A549 (cell line): Measurements from ENCODE around the gene KIF5A. TPM values are rescaled to one million over a fixed set of nuclear protein-coding genes. Genes with fewer than 3 reads are reported as not detected.

ENCODE experiments used
- ATAC-seq, 2 experiments: fragments of 200-7000 bp in 1 of 2; fragments of >200 bp in 1 of 2; cut with Nextera tagmentation in 1 of 2; cut with Tn5 transposase in 1 of 2; 3 replicates each; pipeline versions ENCODE4 v1.8.0 to v1.9.1; 2018 to 2020; ENCODE audit warnings: mild to moderate bottlenecking in 1 of 2, moderate library complexity in 1 of 2
- CTCF ChIA-PET: fragments of 300-600 bp; sonication (Branson Sonifier 250); formaldehyde crosslinking; extraction: SDS; loops from one replicate; lab custom pipeline; 2021; ENCODE audit warnings: antibody characterized with exemption, inconsistent platforms; lab: Yijun Ruan, JAX
- POLR2A ChIA-PET: fragments of 350-600 bp; formaldehyde crosslinking; extraction: SDS; loops from one replicate; lab custom pipeline; 2021; ENCODE audit warnings: antibody characterized with exemption, inconsistent platforms; lab: Yijun Ruan, JAX
- DNase-seq, 2 experiments: peaks; one replicate each; pipeline versions ENCODE4 v3.0.0 to v3.0.0-alpha.2; 2011 to 2016; ENCODE audit warnings: low read depth in 1 of 2, low spot score in 1 of 2
- FAIRE-seq: peaks from 2 replicates; lab custom pipeline; 2011; peaks lifted over from hg19 to GRCh38; lab: Jason Lieb, UNC
- H3K27ac ChIP-seq, 2 experiments: fragments of >200 bp; sonication (Bioruptor Twin); formaldehyde crosslinking; 3 replicates each; pipeline ENCODE4 v1.5.1; 2016 to 2017
- H3K4me1 ChIP-seq: fragments of >200 bp; sonication (Bioruptor Twin); formaldehyde crosslinking; 3 replicates; pipeline ENCODE4 v1.6.1; 2016
- H3K4me2 ChIP-seq: fragments of >200 bp; sonication (Bioruptor Twin); formaldehyde crosslinking; 3 replicates; pipeline ENCODE4 v1.6.1; 2016
- H3K4me3 ChIP-seq: fragments of >200 bp; sonication (Bioruptor Twin); formaldehyde crosslinking; 3 replicates; pipeline ENCODE4 v1.5.1; 2016
- H3K9me3 ChIP-seq: fragments of >200 bp; sonication (Bioruptor Twin); formaldehyde crosslinking; 3 replicates; pipeline ENCODE4 v1.6.1; 2016
- CBX2 ChIP-seq: fragments of 200-600 bp; sonication (generic); IDR thresholded peaks from 2 replicates; pipeline ENCODE4 v1.6.1; 2016; ENCODE audit warnings: low read depth, mild to moderate bottlenecking, borderline replicate concordance
- CEBPB ChIP-seq, 2 experiments: fragments of >200 bp in 1 of 2; sonication (Bioruptor Twin) in 1 of 2; formaldehyde crosslinking in 1 of 2; IDR thresholded peaks; 2 replicates each; pipeline ENCODE4 v1.6.1; 2012 to 2016
- CHD4 ChIP-seq: fragments of 200-600 bp; sonication (generic); IDR thresholded peaks from 2 replicates; pipeline ENCODE4 v1.6.1; 2016; ENCODE audit warnings: antibody characterized with exemption, mild to moderate bottlenecking, borderline replicate concordance
- EHF ChIP-seq: fragments of 250-450 bp; sonication (Bioruptor Pico); IDR thresholded peaks from 2 replicates; pipeline ENCODE4 v1.5.0; 2020; ENCODE audit warnings: mild to moderate bottlenecking
- EP300 ChIP-seq, 2 experiments: fragments of >200 bp; sonication (Bioruptor Twin); formaldehyde crosslinking; IDR thresholded peaks; 2 replicates in 1 of 2; 3 replicates in 1 of 2; pipeline ENCODE4 v1.6.1; 2016 to 2017
- GATA3 ChIP-seq: IDR thresholded peaks from 2 replicates; pipeline ENCODE4 v1.6.1; 2012; ENCODE audit warnings: borderline replicate concordance
- HOXA7 ChIP-seq: fragments of 250-450 bp; sonication (Bioruptor Pico); IDR thresholded peaks from 2 replicates; pipeline ENCODE4 v1.5.0; 2020; ENCODE audit warnings: mild to moderate bottlenecking, moderate library complexity
- JUN ChIP-seq, 2 experiments: fragments of >200 bp; sonication (Bioruptor Twin); formaldehyde crosslinking; IDR thresholded peaks; 2 replicates in 1 of 2; 3 replicates in 1 of 2; pipeline ENCODE4 v1.6.1; 2016 to 2017
- KDM1A ChIP-seq: fragments of 200-600 bp; sonication (generic); IDR thresholded peaks from 2 replicates; pipeline ENCODE4 v1.6.1; 2016; ENCODE audit warnings: low read depth, mild to moderate bottlenecking
- MAFK ChIP-seq: fragments of 450-650 bp; IDR thresholded peaks from 2 replicates; pipeline ENCODE4 v1.6.1; 2014; ENCODE audit not compliant: partially characterized antibody
- MYC ChIP-seq: IDR thresholded peaks from 2 replicates; pipeline ENCODE4 v1.6.1; 2012; ENCODE audit warnings: mild to moderate bottlenecking, inconsistent platforms, low read length, improper control_type of control experiment, borderline replicate concordance
- NPAS2 ChIP-seq: fragments of 250-450 bp; sonication (Bioruptor Pico); IDR thresholded peaks from 2 replicates; pipeline ENCODE4 v1.8.0; 2022; ENCODE audit warnings: mild to moderate bottlenecking, moderate library complexity, borderline replicate concordance
- NR3C1 ChIP-seq: fragments of >200 bp; sonication (Bioruptor Twin); formaldehyde crosslinking; IDR thresholded peaks from 3 replicates; pipeline ENCODE4 v1.6.1; 2017
- POLR2A ChIP-seq: IDR thresholded peaks from 2 replicates; pipeline ENCODE4 v1.6.1; 2012; ENCODE audit warnings: mild to moderate bottlenecking, low read length
- POLR2AphosphoS2 ChIP-seq: conservative IDR thresholded peaks from 2 replicates; pipeline ENCODE4 v1.6.1; 2012; ENCODE audit warnings: low read length, improper control_type of control experiment, inconsistent platforms
- RAD21 ChIP-seq, 2 experiments: fragments of >200 bp in 1 of 2; sonication (Bioruptor Twin) in 1 of 2; formaldehyde crosslinking in 1 of 2; IDR thresholded peaks in 1 of 2; conservative IDR thresholded peaks in 1 of 2; 2 replicates in 1 of 2; 3 replicates in 1 of 2; pipeline ENCODE4 v1.6.1; 2012 to 2018; ENCODE audit warnings: inconsistent platforms in 1 of 2
- RARB ChIP-seq: fragments of 250-450 bp; sonication (Bioruptor Pico); IDR thresholded peaks from 2 replicates; pipeline ENCODE4 v1.8.0; 2021; ENCODE audit warnings: mild to moderate bottlenecking, moderate library complexity
- RCOR1 ChIP-seq: fragments of 150-350 bp; IDR thresholded peaks from 2 replicates; pipeline ENCODE4 v1.6.1; 2014; ENCODE audit warnings: antibody characterized with exemption, low read length, low read depth
- RFX5 ChIP-seq: fragments of 450-650 bp; IDR thresholded peaks from 2 replicates; pipeline ENCODE4 v1.7.1; 2014; ENCODE audit warnings: antibody characterized with exemption, mild to moderate bottlenecking, moderate library complexity
- RNF2 ChIP-seq: fragments of 200-600 bp; sonication (generic); IDR thresholded peaks from 2 replicates; pipeline ENCODE4 v1.6.1; 2016; ENCODE audit warnings: low read depth, mild to moderate bottlenecking, antibody characterized with exemption, moderate library complexity, borderline replicate concordance
- SMC3 ChIP-seq: fragments of >200 bp; sonication (Bioruptor Twin); formaldehyde crosslinking; IDR thresholded peaks from 3 replicates; pipeline ENCODE4 v1.6.1; 2018; ENCODE audit warnings: inconsistent platforms
- TFCP2L1 ChIP-seq: fragments of 250-450 bp; sonication (Bioruptor Pico); IDR thresholded peaks from 2 replicates; pipeline ENCODE4 v1.5.0; 2021; ENCODE audit warnings: mild to moderate bottlenecking
- ZNF302 ChIP-seq: fragments of 250-450 bp; sonication (Bioruptor Pico); IDR thresholded peaks from 2 replicates; pipeline ENCODE4 v1.9.0; 2021; ENCODE audit warnings: inconsistent platforms, mild to moderate bottlenecking, moderate library complexity
- ZSCAN20 ChIP-seq: fragments of 250-450 bp; sonication (Bioruptor Pico); IDR thresholded peaks from 2 replicates; pipeline ENCODE4 v1.8.0; 2022; ENCODE audit warnings: mild to moderate bottlenecking, moderate library complexity
- WGBS: methylation state at CpG from one replicate; pipeline ENCODE4 v1.1.6; 2017; ENCODE audit errors: missing lambda C conversion rate; 5-methylcytosine and 5-hydroxymethylcytosine counted together
- polyA plus RNA-seq, 4 experiments: library from polyadenylated mRNA; depleted of rRNA in 3 of 4; stranded (reverse); fragments of >200 nt; fragmentation: RNase III in 1 of 4; extraction: RNeasy Plus Mini Kit Qiagen cat#74134 plus additional on column Dnase treatment in 1 of 4; gene quantifications; 2 replicates in 3 of 4; 3 replicates in 1 of 4; pipeline ENCODE4 v1.2.3, GENCODE V29; 2011 to 2017
- TF ChIP-seq, protein P1 (sequence below): IDR thresholded peaks from 2 replicates; pipeline ENCODE4 v1.6.1; 2012; ENCODE audit warnings: low read depth, borderline replicate concordance
- TF ChIP-seq, protein P2 (sequence below): IDR thresholded peaks from 2 replicates; pipeline ENCODE4 v1.6.1; 2012

The KIF5A gene
- polyA plus RNA-seq, 2 of the 4 experiments (the other 2 are of a cell fraction) = 0.61 to 0.89 TPM

- Histone ChIP-seq H3K4me3 (no peak overlapping the region), H3K4me1 (peaks cover 27% of the 10 kb centered on the region), H3K27ac (no peak overlapping the region), H3K4me2 (no peak overlapping the region), H3K9me3 (no peaks in the 10 kb centered on the region)
- POLR2A ChIA-PET = interaction anchor here (0.6 to 1.0 kb wide), 2 partner anchors 15 to 78 kb away, joined by 3 read pairs; no protein-coding TSS in a partner anchor
- FAIRE-seq = no peak
- ATAC-seq = 0 out of 6 replicates have a peak, but pooled peaks of 1 of the 2 experiments have one; percentile 4
- WGBS = 93% methylated on average over 9 of the region's 9 CpGs
- 0 out of 2 replicates have a peak, but pooled peaks have one; percentile 17 for TF ChIP-seq POLR2AphosphoS2
- no peak for TF ChIP-seq EP300 (IDR thresholded peaks at IDR 0.05)
- no peak for TF ChIP-seq CHD4
- CTCF ChIA-PET = interaction anchor here (1.1 to 3.0 kb wide), 7 partner anchors 10 to 52 kb away, joined by 3 to 15 read pairs (median 4); no protein-coding TSS in a partner anchor
- no peak for DNase-seq
Measured at GRCh38 chr12:57514720-57515407, 35.0 kb upstream of the KIF5A start.

- ATAC-seq (no peak), DNase-seq (no peak), FAIRE-seq (no peak)
- H3K27ac ChIP-seq = no peak overlapping the region
- WGBS = 84% methylated on average over 3 of the region's 3 CpGs
- no peak overlapping the region for H3K4me2 ChIP-seq
- TF ChIP-seq CBX2 = no peak
- 0 out of 2 replicates have a peak, but pooled peaks have one; percentile 67 for TF ChIP-seq HOXA7 (CRISPR knock-in tag)
- TF ChIP-seq POLR2AphosphoS2 = 0 out of 2 replicates have a peak, but pooled peaks have one; percentile 16
- TF ChIP-seq RFX5 = no peak
- H3K9me3 ChIP-seq = no peaks in the 10 kb centered on the region
- H3K4me3 ChIP-seq = no peak overlapping the region
- peaks cover 27% of the 10 kb centered on the region for H3K4me1 ChIP-seq
- CTCF ChIA-PET = interaction anchor here (0.7 to 3.0 kb wide), 10 partner anchors 11 to 53 kb away, joined by 3 to 15 read pairs (median 4); no protein-coding TSS in a partner anchor
- POLR2A ChIA-PET = interaction anchor here (0.6 to 1.0 kb wide), 2 partner anchors 15 to 78 kb away, joined by 3 read pairs; no protein-coding TSS in a partner anchor
Measured at GRCh38 chr12:57515408-57515933, 34.4 kb upstream of the KIF5A start.

GRCh38 chr12:57515934-57516541 is 33.8 kb upstream of the KIF5A start:
- Histone ChIP-seq H3K9me3 (no peaks in the 10 kb centered on the region), H3K27ac (no peak overlapping the region), H3K4me2 (no peak overlapping the region), H3K4me3 (no peak overlapping the region), H3K4me1 (peaks cover 30% of the 10 kb centered on the region)
- TF ChIP-seq ZSCAN20 (CRISPR knock-in tag) (no peak), RAD21 (conservative IDR thresholded peaks at IDR 0.05 in 1 of 2, IDR thresholded peaks at IDR 0.05 in 1 of 2) (no peak), JUN (IDR thresholded peaks at IDR 0.05) (peak in 1 of 2 experiments; percentile 26; a peak in 2 of 5 replicates), NR3C1 (no peak), RARB (no peak), HOXA7 (CRISPR knock-in tag) (peak; percentile 70; the same call in 1 of the 2 replicates), MYC (no peak)
- TF ChIP-seq, protein P1, sequence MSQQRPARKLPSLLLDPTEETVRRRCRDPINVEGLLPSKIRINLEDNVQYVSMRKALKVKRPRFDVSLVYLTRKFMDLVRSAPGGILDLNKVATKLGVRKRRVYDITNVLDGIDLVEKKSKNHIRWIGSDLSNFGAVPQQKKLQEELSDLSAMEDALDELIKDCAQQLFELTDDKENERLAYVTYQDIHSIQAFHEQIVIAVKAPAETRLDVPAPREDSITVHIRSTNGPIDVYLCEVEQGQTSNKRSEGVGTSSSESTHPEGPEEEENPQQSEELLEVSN = no peak
- FAIRE-seq = no peak
- 91% methylated on average over 11 of the region's 11 CpGs for WGBS
- ChIA-PET POLR2A (interaction anchor here (1.0 kb wide), 1 partner anchor 16 kb away, joined by 3 read pairs; no protein-coding TSS in a partner anchor), CTCF (interaction anchor here (0.7 to 3.0 kb wide), 11 partner anchors 11 to 1326 kb away, joined by 3 to 15 read pairs (median 3); partner anchors contain the start of gene GLI1)
- no peak for ATAC-seq
- no peak for DNase-seq

GRCh38 chr12:57516617-57517153 is 33.2 kb upstream of the KIF5A start:
- ChIA-PET POLR2A (no interaction called here), CTCF (interaction anchor here (0.7 to 3.0 kb wide), 10 partner anchors 14 to 1327 kb away, joined by 3 to 15 read pairs (median 3); partner anchors contain the start of gene GLI1)
- WGBS = 94% methylated on average over 11 of the region's 11 CpGs
- FAIRE-seq (no peak), DNase-seq (no peak), ATAC-seq (no peak)
- H3K4me1 ChIP-seq = peaks cover 36% of the 10 kb centered on the region
- peak overlapping the region; percentile 91 for H3K4me2 ChIP-seq
- peak overlapping the region in 1 of 2 experiments; percentile 49; a peak in 3 of 6 replicates for H3K27ac ChIP-seq
- H3K4me3 ChIP-seq = no peak overlapping the region
- H3K9me3 ChIP-seq = no peaks in the 10 kb centered on the region
- TF ChIP-seq ZNF302 (CRISPR knock-in tag) (no peak), NPAS2 (CRISPR knock-in tag) (no peak), RNF2 (no peak), GATA3 (no peak), KDM1A (no peak), RCOR1 (no peak), CEBPB (IDR thresholded peaks at IDR 0.05) (no peak), MAFK (no peak), TFCP2L1 (CRISPR knock-in tag) (no peak), EHF (CRISPR knock-in tag) (no peak), CBX2 (no peak), SMC3 (no peak), POLR2A (no peak)
- TF ChIP-seq, protein P1 = no peak
- TF ChIP-seq, protein P2, sequence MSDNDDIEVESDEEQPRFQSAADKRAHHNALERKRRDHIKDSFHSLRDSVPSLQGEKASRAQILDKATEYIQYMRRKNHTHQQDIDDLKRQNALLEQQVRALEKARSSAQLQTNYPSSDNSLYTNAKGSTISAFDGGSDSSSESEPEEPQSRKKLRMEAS = no peak
